Measurements from ENCODE around the gene SEMA3D. TPM values are rescaled to one million over a fixed set of nuclear protein-coding genes. Genes with fewer than 3 reads are reported as not detected.

Gene SEMA3D
- total and polyA plus RNA-seq, 2 of the 4 experiments (the other 2 are of a cell fraction): 2.9 to 13.6 TPM

DNA sequence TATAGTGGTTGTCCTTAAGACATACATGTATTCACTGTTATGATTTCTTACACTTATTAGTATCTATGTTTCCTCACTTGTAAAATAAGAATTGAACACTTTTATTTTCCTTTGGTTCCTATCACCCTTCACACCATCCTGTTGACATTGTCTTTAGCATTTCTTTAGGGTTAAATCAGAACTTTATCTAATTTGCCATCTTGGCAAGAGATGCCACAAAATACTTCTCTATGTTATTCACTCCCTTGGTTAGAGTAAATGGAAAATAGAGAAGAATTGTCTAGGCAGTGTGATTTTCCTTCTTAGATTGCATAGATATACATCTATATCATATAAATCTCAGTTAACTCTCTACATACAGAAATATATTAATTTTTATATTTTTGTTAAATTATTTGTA, 204.7 kb downstream of the SEMA3D start:
- Histone ChIP-seq H4K91ac (ENCODE audit: insufficient read depth, low read depth, low read length) (no peak overlapping the region), H4K8ac (ENCODE audit: low read depth in 2 of 2, low read length in 2 of 2) (no peak overlapping the region), H3K9ac (ENCODE audit: low read depth, low read length) (no peak overlapping the region), H3K4me1 (ENCODE audit: control insufficient read depth, insufficient read depth, low read length) (peaks cover 3% of the 10 kb centered on the region; the same call in 1 of the 2 replicates), H3K36me3 (ENCODE audit: control insufficient read depth, insufficient read depth, low read length) (no peaks in the 10 kb centered on the region), H3K18ac (ENCODE audit: low read depth, low read length) (no peak overlapping the region), H2AK5ac (ENCODE audit: low read depth, low read length) (no peak overlapping the region), H3K9me3 (ENCODE audit: control insufficient read depth, insufficient read depth, low read length) (no peaks in the 10 kb centered on the region), H3K23ac (ENCODE audit: low read depth, low read length) (no peak overlapping the region), H3K27ac (ENCODE audit: insufficient read depth, low read length) (no peak overlapping the region), H2BK5ac (ENCODE audit: low read depth, low read length, poor library complexity, severe bottlenecking) (no peak overlapping the region), H2BK120ac (ENCODE audit: low read depth, low read length) (no peak overlapping the region), H3K4me3 (ENCODE audit: insufficient read depth, low read depth, low read length) (no peak overlapping the region), H2BK15ac (ENCODE audit: low read depth, low read length) (no peak overlapping the region), H3K56ac (ENCODE audit: extremely low read depth, insufficient read depth, low read length) (no peak overlapping the region), H4K20me1 (ENCODE audit: insufficient read depth, low read length) (no peaks in the 10 kb centered on the region), H4K5ac (ENCODE audit: low read depth, low read length) (no peak overlapping the region), H3K14ac (replicated peaks; ENCODE audit: low read depth, low read length) (no peak overlapping the region), H2AK9ac (replicated peaks; ENCODE audit: low read depth, low read length, poor library complexity) (no peak overlapping the region), H2AFZ (replicated peaks; ENCODE audit: low read length, poor library complexity) (no peak overlapping the region), H3K4ac (ENCODE audit: low read depth, low read length) (no peak overlapping the region), H3K79me1 (ENCODE audit: low read depth in 1 of 2, low read length in 2 of 2) (no peaks in the 10 kb centered on the region), H3K4me2 (ENCODE audit: low read depth, low read length) (no peak overlapping the region), H3K27me3 (ENCODE audit: control insufficient read depth, insufficient read depth, low read length) (no peaks in the 10 kb centered on the region), H3K9me1 (ENCODE audit: insufficient read depth, low read length) (no peaks in the 10 kb centered on the region), H2BK20ac (ENCODE audit: low read depth, low read length) (no peak overlapping the region)
- ChIA-PET CTCF (interaction anchor here (0.6 kb wide), 1 partner anchor 306 kb away, joined by 4 read pairs; no protein-coding TSS in a partner anchor), POLR2A (ENCODE audit: unreplicated experiment) (no interaction called here)
- dilution Hi-C loops (cut with HindIII; ENCODE audit: low sequenced_read_pairs, unreplicated experiment): no loop called here
- BruUV-seq (replicated peaks): no TSS peak
- DNase-seq (no peak), ATAC-seq (ENCODE audit: low read depth) (no peak)
- TF ChIP-seq BHLHE40 (IDR thresholded peaks at IDR 0.05; ENCODE audit: low read depth, low read length) (no peak), CEBPB (IDR thresholded peaks at IDR 0.05; ENCODE audit: low read depth, low read length) (no peak), MAZ (IDR thresholded peaks at IDR 0.05; ENCODE audit: borderline replicate concordance, low read depth, low read length) (no peak)
- TF ChIP-seq, protein P1, sequence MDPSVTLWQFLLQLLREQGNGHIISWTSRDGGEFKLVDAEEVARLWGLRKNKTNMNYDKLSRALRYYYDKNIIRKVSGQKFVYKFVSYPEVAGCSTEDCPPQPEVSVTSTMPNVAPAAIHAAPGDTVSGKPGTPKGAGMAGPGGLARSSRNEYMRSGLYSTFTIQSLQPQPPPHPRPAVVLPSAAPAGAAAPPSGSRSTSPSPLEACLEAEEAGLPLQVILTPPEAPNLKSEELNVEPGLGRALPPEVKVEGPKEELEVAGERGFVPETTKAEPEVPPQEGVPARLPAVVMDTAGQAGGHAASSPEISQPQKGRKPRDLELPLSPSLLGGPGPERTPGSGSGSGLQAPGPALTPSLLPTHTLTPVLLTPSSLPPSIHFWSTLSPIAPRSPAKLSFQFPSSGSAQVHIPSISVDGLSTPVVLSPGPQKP (IDR thresholded peaks at IDR 0.05; ENCODE audit: borderline replicate concordance, low read depth, low read length): no peak
- TF ChIP-seq, protein P2, sequence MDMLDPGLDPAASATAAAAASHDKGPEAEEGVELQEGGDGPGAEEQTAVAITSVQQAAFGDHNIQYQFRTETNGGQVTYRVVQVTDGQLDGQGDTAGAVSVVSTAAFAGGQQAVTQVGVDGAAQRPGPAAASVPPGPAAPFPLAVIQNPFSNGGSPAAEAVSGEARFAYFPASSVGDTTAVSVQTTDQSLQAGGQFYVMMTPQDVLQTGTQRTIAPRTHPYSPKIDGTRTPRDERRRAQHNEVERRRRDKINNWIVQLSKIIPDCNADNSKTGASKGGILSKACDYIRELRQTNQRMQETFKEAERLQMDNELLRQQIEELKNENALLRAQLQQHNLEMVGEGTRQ (IDR thresholded peaks at IDR 0.05; ENCODE audit: low read depth, low read length): no peak
- intact Hi-C loops (cut with micrococcal nuclease): no loop called here
- in situ Hi-C loops (cut with MboI; ENCODE audit: low sequenced_read_pairs): no loop called here
